Neural progenitor cell (in vitro differentiated cells): Measurements from ENCODE around the gene FAM193A.

ENCODE experiments used
- CTCF ChIP-seq: fragments of 200-600 bp; sonication (generic); IDR thresholded peaks from 2 replicates; pipeline ENCODE4 v1.5.1; 2017; ENCODE audit warnings: antibody characterized with exemption, mild to moderate bottlenecking
- EZH2 ChIP-seq: fragments of 200-600 bp; sonication (generic); IDR thresholded peaks from 2 replicates; pipeline ENCODE4 v1.6.1; 2017; ENCODE audit warnings: antibody characterized with exemption, mild to moderate bottlenecking, moderate library complexity

DNA sequence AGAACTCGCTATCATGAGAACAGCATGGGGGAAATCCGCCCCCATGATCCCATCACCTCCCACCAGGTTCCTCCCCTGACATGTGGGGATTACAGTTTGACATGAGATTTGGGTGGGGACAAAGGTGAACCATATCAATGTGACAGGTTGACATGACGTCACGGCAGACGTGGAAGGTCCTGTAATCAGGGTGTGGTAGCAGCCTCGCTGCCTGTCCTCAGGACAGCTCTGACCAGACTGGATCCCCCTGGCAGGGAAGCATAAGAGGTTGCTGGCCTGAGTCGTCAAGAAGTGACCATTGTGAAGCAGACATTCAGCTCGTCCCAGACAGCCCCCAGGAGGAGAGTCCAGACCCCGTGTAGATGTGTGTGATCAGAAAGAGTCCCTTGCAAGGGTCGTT is 115.1 kb downstream of the FAM193A start:
- TF ChIP-seq CTCF, result no peak
- TF ChIP-seq EZH2, result no peak
